Osteoblast (primary cell): Measurements from ENCODE around the gene AFG3L2. TPM values are rescaled to one million over a fixed set of nuclear protein-coding genes. Genes with fewer than 3 reads are reported as not detected.

ENCODE experiments used
- DNase-seq: peaks from one replicate; pipeline ENCODE4 v3.0.0; 2011; ENCODE audit warnings: low spot score, mixed read lengths; ENCODE audit not compliant: insufficient read length; ENCODE audit errors: missing footprints
- H2AFZ ChIP-seq: 2 replicates; pipeline ENCODE4 v1.6.0; 2011; ENCODE audit warnings: mild to moderate bottlenecking, low read length
- H3K27ac ChIP-seq: 2 replicates; pipeline ENCODE4 v1.5.1; 2011; ENCODE audit warnings: mild to moderate bottlenecking, low read depth, low read length, moderate library complexity
- H3K27me3 ChIP-seq: 2 replicates; pipeline ENCODE4 v1.6.0; 2012; ENCODE audit warnings: mild to moderate bottlenecking, control low read depth, inconsistent platforms, low read length, moderate library complexity; ENCODE audit not compliant: insufficient read depth
- H3K36me3 ChIP-seq: 2 replicates; pipeline ENCODE4 v1.5.1; 2011; ENCODE audit warnings: mild to moderate bottlenecking, low read length, control low read depth, moderate library complexity; ENCODE audit not compliant: insufficient read depth
- H3K4me1 ChIP-seq: 2 replicates; pipeline ENCODE4 v1.5.1; 2011; ENCODE audit warnings: mild to moderate bottlenecking, low read length, control low read depth, moderate library complexity; ENCODE audit not compliant: insufficient read depth
- H3K4me2 ChIP-seq: 2 replicates; pipeline ENCODE4 v1.6.0; 2011; ENCODE audit warnings: mild to moderate bottlenecking, low read length; ENCODE audit not compliant: insufficient read depth
- H3K4me3 ChIP-seq: fragments of 200-600 bp; sonication (generic); 3 replicates; pipeline ENCODE4 v1.5.1; 2012; ENCODE audit warnings: mild to moderate bottlenecking, low read length, inconsistent platforms; ENCODE audit not compliant: insufficient read depth
- H3K79me2 ChIP-seq: 2 replicates; pipeline ENCODE4 v1.6.0; 2012; ENCODE audit warnings: mild to moderate bottlenecking, low read length, control low read depth, inconsistent platforms; ENCODE audit not compliant: insufficient read depth
- H3K9me3 ChIP-seq: 2 replicates; pipeline ENCODE4 v1.5.1; 2011; ENCODE audit warnings: low read depth, low read length, control low read depth
- H4K20me1 ChIP-seq: 2 replicates; pipeline ENCODE4 v1.6.0; 2012; ENCODE audit warnings: mild to moderate bottlenecking, low read length, control low read depth; ENCODE audit not compliant: insufficient read depth
- total RNA-seq: library from RNA; depleted of rRNA; stranded (reverse); fragments of >200 nt; gene quantifications from 2 replicates; pipeline ENCODE4 v1.2.3, GENCODE V29; 2012
- TF ChIP-seq, protein P1 (sequence below): IDR thresholded peaks from 2 replicates; pipeline ENCODE4 v1.5.1; 2011; ENCODE audit warnings: mild to moderate bottlenecking, low read depth, low read length, moderate library complexity; ENCODE audit errors: extremely low read depth

The AFG3L2 gene
- total RNA-seq, 1 donor, result 65.5 TPM

DNA sequence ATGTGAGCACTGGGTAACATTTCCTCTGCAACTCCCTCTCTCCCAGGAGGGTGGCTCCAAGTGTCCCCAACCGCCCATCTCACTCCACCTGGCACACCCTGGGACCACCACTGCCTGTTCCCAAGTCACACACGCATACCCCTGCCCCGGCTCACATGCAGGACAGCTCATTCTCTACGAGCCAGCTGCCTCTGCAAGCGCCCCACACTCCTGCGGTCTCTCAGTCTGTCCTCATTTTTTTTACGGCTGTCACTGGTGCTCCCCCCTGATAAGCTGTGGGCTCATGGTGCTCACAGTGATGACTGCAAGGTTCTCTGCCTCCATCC is 30.8 kb downstream of the AFG3L2 start:
- TF ChIP-seq, protein P1, sequence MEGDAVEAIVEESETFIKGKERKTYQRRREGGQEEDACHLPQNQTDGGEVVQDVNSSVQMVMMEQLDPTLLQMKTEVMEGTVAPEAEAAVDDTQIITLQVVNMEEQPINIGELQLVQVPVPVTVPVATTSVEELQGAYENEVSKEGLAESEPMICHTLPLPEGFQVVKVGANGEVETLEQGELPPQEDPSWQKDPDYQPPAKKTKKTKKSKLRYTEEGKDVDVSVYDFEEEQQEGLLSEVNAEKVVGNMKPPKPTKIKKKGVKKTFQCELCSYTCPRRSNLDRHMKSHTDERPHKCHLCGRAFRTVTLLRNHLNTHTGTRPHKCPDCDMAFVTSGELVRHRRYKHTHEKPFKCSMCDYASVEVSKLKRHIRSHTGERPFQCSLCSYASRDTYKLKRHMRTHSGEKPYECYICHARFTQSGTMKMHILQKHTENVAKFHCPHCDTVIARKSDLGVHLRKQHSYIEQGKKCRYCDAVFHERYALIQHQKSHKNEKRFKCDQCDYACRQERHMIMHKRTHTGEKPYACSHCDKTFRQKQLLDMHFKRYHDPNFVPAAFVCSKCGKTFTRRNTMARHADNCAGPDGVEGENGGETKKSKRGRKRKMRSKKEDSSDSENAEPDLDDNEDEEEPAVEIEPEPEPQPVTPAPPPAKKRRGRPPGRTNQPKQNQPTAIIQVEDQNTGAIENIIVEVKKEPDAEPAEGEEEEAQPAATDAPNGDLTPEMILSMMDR, result no peak
- Histone ChIP-seq H4K20me1 (no peaks in the 10 kb centered on the region), H3K36me3 (peaks cover 75% of the 10 kb centered on the region), H3K27me3 (no peaks in the 10 kb centered on the region), H3K4me2 (no peak overlapping the region), H3K79me2 (no peaks in the 10 kb centered on the region), H3K4me1 (no peaks in the 10 kb centered on the region), H3K4me3 (no peak overlapping the region), H3K27ac (no peak overlapping the region), H3K9me3 (no peaks in the 10 kb centered on the region), H2AFZ (no peak overlapping the region)
- no peak for DNase-seq

DNA sequence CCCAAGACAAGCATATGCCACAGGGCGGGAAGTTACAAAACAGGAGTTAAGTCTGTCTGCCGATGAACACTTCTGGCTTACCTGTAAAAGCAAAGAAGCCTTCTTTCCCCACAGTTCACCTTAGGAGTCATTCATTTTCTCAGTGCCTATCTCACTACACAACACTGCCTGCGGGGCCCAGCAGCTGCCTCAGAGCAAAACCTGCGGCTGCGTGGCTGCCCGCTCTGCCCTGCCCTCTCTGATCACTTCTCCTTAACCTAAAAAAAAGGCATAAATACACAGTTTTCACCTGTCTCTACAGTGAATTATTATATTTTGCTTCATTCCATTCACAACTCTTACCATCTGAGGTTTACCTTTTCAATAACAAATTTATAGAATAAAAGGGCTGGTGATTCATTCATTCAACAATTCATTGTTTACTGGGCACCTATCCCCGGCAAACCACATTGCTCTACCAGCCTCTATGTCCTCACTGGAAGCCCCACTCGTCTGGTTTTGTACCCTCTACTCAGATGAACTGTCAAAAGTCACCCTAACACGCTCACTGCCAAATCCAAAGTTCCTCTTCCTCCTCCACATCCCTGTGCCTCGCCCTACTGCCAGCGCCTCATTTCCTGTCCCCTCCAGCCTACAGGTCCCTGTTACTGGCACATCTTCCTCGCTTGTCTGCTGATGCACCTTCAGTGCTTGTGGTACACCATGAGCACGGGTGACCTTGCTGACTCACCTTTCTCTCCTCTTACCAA is 31.4 kb downstream of the AFG3L2 start:
- H4K20me1 ChIP-seq, result no peaks in the 10 kb centered on the region
- no peak overlapping the region for H3K4me3 ChIP-seq
- H3K9me3 ChIP-seq, result no peaks in the 10 kb centered on the region
- H3K36me3 ChIP-seq, result peaks cover 74% of the 10 kb centered on the region
- no peaks in the 10 kb centered on the region for H3K4me1 ChIP-seq
- no peak overlapping the region for H2AFZ ChIP-seq
- TF ChIP-seq, protein P1, result no peak
- no peak overlapping the region for H3K4me2 ChIP-seq
- DNase-seq, result no peak
- H3K27ac ChIP-seq, result no peak overlapping the region
- no peaks in the 10 kb centered on the region for H3K27me3 ChIP-seq
- no peaks in the 10 kb centered on the region for H3K79me2 ChIP-seq

DNA sequence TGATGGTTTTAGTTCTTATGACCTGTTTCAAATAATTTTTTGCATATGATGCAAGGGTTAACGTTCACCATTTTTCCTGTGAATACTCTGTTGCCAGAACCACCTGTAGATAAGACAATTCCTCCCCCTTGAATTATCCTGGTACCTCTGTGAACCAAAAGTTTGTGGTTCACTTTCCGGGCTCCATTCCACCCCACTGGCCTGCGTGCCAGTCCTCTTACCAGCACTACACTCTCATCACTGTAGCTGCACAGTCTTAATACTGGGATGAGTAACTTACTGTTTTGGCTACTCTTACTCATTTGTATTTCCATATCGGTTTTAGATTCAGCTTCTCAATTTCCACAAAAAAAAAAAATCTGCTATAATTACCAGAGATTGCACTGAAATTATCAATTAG is 34.4 kb downstream of the AFG3L2 start:
- Histone ChIP-seq H2AFZ (no peak overlapping the region), H3K27ac (no peak overlapping the region), H3K79me2 (no peaks in the 10 kb centered on the region), H3K4me3 (no peak overlapping the region), H3K4me1 (peaks cover under 1% of the 10 kb centered on the region), H3K9me3 (no peaks in the 10 kb centered on the region), H3K36me3 (peaks cover 50% of the 10 kb centered on the region), H4K20me1 (peaks cover under 1% of the 10 kb centered on the region), H3K27me3 (no peaks in the 10 kb centered on the region), H3K4me2 (no peak overlapping the region)
- TF ChIP-seq, protein P1, result no peak
- no peak for DNase-seq

DNA sequence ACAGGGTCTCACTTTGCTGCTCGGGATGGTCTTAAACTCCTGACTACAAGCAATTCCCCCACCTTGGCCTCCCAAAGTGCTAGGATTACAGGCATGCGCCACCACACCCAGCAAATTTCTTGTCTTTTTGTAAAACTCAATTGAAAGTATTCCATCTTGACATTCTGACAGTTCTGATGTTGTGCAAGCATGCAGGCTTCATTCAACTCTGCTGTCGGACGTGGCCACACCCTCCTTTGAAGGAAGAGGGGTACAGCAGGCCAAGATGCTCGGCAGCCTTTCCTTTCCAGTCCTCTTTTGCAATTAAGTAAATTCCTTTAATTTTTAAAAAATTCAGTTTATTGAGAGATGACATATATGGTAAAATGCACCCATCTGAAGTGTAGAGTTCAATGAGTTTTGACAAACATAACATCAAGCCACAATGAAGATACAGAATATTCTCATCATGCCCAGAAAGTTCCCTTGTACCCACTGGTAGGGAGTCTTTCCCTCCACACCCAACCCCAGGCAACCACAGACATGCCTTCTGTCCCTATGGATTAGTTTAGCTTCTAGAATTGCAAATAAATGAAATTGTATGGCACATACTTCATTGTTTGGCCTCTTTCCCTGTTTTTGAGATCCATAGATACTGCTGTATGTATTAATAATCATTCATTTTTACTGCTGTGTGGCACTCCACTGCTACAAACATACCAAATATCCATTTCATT is 35.9 kb downstream of the AFG3L2 start:
- H3K27me3 ChIP-seq, result no peaks in the 10 kb centered on the region
- H3K36me3 ChIP-seq, result peaks cover 45% of the 10 kb centered on the region
- H3K79me2 ChIP-seq, result no peaks in the 10 kb centered on the region
- no peak for DNase-seq
- H3K9me3 ChIP-seq, result no peaks in the 10 kb centered on the region
- TF ChIP-seq, protein P1, result no peak
- H3K4me2 ChIP-seq, result no peak overlapping the region
- no peak overlapping the region for H3K27ac ChIP-seq
- no peak overlapping the region for H2AFZ ChIP-seq
- no peak overlapping the region for H3K4me3 ChIP-seq
- peaks cover 11% of the 10 kb centered on the region for H3K4me1 ChIP-seq
- H4K20me1 ChIP-seq, result peaks cover 7% of the 10 kb centered on the region
